HL-60 (cell line): ENCODE results near the gene MEF2A.

ENCODE experiments used
- DNase-seq, 2 experiments: peaks; one replicate each; pipeline ENCODE4 v3.0.0-alpha.2; 2010 to 2020; ENCODE audit warnings: low read depth in 1 of 2, low spot score in 1 of 2
- H3K27ac ChIP-seq: fragments of 250-450 bp; sonication (Bioruptor Pico); replicated peaks from 2 replicates; pipeline ENCODE4 v1.5.1; 2020; ENCODE audit warnings: mild to moderate bottlenecking, moderate library complexity
- H3K27me3 ChIP-seq: fragments of 250-450 bp; sonication (Bioruptor Pico); 2 replicates; pipeline ENCODE4 v1.5.1; 2021; ENCODE audit warnings: mild to moderate bottlenecking, moderate library complexity; ENCODE audit not compliant: insufficient read depth, poor library complexity, severe bottlenecking
- H3K4me3 ChIP-seq: replicated peaks from 2 replicates; pipeline ENCODE4 v1.5.1; 2011; ENCODE audit warnings: mild to moderate bottlenecking, control low read depth, low read length; ENCODE audit not compliant: insufficient read depth
- GABPA ChIP-seq: IDR thresholded peaks from 2 replicates; pipeline ENCODE4 v1.6.1; 2012; ENCODE audit warnings: low read depth
- POLR2AphosphoS5 ChIP-seq: IDR thresholded peaks from 2 replicates; pipeline ENCODE4 v1.6.1; 2012; ENCODE audit warnings: low read depth
- REST ChIP-seq: IDR thresholded peaks from 2 replicates; pipeline ENCODE4 v1.6.1; 2012; ENCODE audit warnings: low read depth; ENCODE audit not compliant: insufficient replicate concordance
- SPI1 ChIP-seq: IDR thresholded peaks from 2 replicates; pipeline ENCODE4 v1.6.1; 2012; ENCODE audit warnings: low read depth, mild to moderate bottlenecking, borderline replicate concordance
- TF ChIP-seq, protein P1 (sequence below): IDR thresholded peaks from one replicate; pipeline ENCODE4 v1.5.1; 2011; ENCODE audit warnings: low read length, control low read depth, inconsistent platforms; ENCODE audit not compliant: insufficient read depth

The MEF2A gene

DNA sequence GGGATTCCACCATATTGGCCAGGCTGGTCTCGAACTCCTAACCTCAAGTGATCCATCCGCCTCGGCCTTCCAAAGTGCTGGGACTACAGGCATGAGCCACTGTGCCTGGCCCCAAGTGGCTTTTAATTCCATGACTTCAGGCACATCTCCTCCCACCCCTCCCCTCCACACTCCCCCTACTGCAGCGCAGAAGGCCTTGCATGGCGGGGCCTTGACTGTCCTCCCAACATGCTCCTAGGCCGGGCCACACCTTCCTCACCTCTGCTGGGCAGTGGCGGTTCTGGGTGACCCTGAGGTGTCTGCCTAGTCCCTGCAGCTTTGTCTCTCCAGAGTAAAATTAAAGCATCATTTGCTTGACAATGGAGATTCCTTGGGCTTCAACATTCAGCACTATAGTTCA lies 160.5 kb downstream of the MEF2A start:
- no peak overlapping the region for H3K27ac ChIP-seq
- TF ChIP-seq REST, result no peak
- no peak for TF ChIP-seq GABPA
- TF ChIP-seq, protein P1, sequence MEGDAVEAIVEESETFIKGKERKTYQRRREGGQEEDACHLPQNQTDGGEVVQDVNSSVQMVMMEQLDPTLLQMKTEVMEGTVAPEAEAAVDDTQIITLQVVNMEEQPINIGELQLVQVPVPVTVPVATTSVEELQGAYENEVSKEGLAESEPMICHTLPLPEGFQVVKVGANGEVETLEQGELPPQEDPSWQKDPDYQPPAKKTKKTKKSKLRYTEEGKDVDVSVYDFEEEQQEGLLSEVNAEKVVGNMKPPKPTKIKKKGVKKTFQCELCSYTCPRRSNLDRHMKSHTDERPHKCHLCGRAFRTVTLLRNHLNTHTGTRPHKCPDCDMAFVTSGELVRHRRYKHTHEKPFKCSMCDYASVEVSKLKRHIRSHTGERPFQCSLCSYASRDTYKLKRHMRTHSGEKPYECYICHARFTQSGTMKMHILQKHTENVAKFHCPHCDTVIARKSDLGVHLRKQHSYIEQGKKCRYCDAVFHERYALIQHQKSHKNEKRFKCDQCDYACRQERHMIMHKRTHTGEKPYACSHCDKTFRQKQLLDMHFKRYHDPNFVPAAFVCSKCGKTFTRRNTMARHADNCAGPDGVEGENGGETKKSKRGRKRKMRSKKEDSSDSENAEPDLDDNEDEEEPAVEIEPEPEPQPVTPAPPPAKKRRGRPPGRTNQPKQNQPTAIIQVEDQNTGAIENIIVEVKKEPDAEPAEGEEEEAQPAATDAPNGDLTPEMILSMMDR, result no peak
- no peak for TF ChIP-seq POLR2AphosphoS5
- TF ChIP-seq SPI1, result no peak
- DNase-seq, result no peak
- H3K27me3 ChIP-seq, result no peaks in the 10 kb centered on the region
- no peak overlapping the region for H3K4me3 ChIP-seq

GRCh38 chr15:99727330-99727729 lies 161.5 kb downstream of the MEF2A start:
- H3K27ac ChIP-seq, result no peak overlapping the region
- TF ChIP-seq SPI1 (no peak), GABPA (no peak), POLR2AphosphoS5 (no peak), REST (no peak)
- TF ChIP-seq, protein P1, result no peak

DNA sequence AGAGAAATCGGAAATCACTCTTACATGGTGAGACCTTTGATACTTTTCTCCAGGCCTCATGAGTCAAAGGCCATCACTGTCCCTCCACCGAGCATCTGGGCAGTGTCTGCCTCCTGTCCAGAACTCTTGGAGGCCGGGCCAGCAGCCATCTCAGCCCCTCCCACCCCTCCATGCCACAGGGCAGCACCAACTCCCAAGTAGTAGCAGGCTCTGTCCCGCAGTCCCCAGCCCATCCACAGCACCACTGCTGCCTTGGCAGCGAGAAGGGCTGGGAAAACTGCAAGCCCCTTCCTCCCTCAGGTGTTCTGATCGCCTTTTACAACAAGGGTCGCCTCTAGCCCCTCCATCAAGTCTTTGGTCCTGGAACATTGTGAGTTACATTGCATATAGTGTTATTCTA lies 161.9 kb downstream of the MEF2A start:
- no peak for TF ChIP-seq GABPA
- no peak overlapping the region for H3K4me3 ChIP-seq
- no peaks in the 10 kb centered on the region for H3K27me3 ChIP-seq
- H3K27ac ChIP-seq, result no peak overlapping the region
- DNase-seq, result no peak

More at GRCh38 chr15:99727330-99727729, 161.5 kb downstream of the MEF2A start:
- Histone ChIP-seq H3K27me3 (no peaks in the 10 kb centered on the region), H3K4me3 (no peak overlapping the region)
- no peak for DNase-seq

- no peak for DNase-seq
- TF ChIP-seq POLR2AphosphoS5, result no peak
- no peak for TF ChIP-seq SPI1
- TF ChIP-seq, protein P1, result no peak
- no peak for TF ChIP-seq GABPA
- Histone ChIP-seq H3K4me3 (no peak overlapping the region), H3K27ac (no peak overlapping the region), H3K27me3 (no peaks in the 10 kb centered on the region)
Observed at GRCh38 chr15:99728916-99729315, 163.1 kb downstream of the MEF2A start.
